Ascending aorta (tissue), 2 donors: Measurements from ENCODE around the gene COQ6. TPM values are rescaled to one million over a fixed set of nuclear protein-coding genes. Genes with fewer than 3 reads are reported as not detected.
A peak's percentile ranks its signal among the peaks of the same experiment; 100 is the strongest.
"Not testable (repeated sequence)": the region's sequence is repeated elsewhere in the genome, so short reads cannot be mapped to it uniquely, and the experiment has no call there.

Experiments
- DNase-seq, 2 donors: peaks; one replicate each; pipeline ENCODE4 v3.0.0-alpha.2; 2019; ENCODE audit warnings: low spot score in 2 of 2
- H3K27ac ChIP-seq, 2 donors: fragments of 200-600 bp; sonication (generic); one replicate each; pipeline ENCODE4 v1.5.1; 2016 to 2017; ENCODE audit warnings: mild to moderate bottlenecking in 1 of 2
- H3K27me3 ChIP-seq: fragments of 200-600 bp; sonication (generic); one replicate; pipeline ENCODE4 v1.5.1; 2017
- H3K36me3 ChIP-seq, 2 donors: fragments of 200-600 bp; sonication (generic); one replicate each; pipeline ENCODE4 v1.5.1; 2016
- H3K4me1 ChIP-seq, 2 donors: fragments of 200-600 bp; sonication (generic); one replicate each; pipeline ENCODE4 v1.5.1; 2016 to 2017; ENCODE audit warnings: mild to moderate bottlenecking in 1 of 2
- H3K4me3 ChIP-seq, 2 donors: fragments of 200-600 bp; sonication (generic); one replicate each; pipeline ENCODE4 v1.5.1; 2016 to 2017; ENCODE audit warnings: mild to moderate bottlenecking in 1 of 2
- H3K9me3 ChIP-seq, 2 donors: fragments of 200-600 bp; sonication (generic); one replicate each; pipeline ENCODE4 v1.5.1; 2016
- intact Hi-C: fragments of 100-400 bp; cut with DNase I; formaldehyde crosslinking; loops from one replicate; pipeline ENCODE4 v1.15.1; 2023
- total RNA-seq: library from RNA; depleted of rRNA; stranded (reverse); fragments of >200 nt; gene quantifications from one replicate; pipeline ENCODE4 v1.1.0, GENCODE V29; 2016
- TF ChIP-seq, protein P1 (sequence below), 3 experiments: fragments of 200-600 bp in 2 of 3; fragments of 450-650 bp in 1 of 3; sonication (generic) in 2 of 3; IDR thresholded peaks; one replicate each; pipeline ENCODE4 v1.5.1; 2016 to 2019; ENCODE audit warnings: antibody characterized with exemption in 3 of 3, mild to moderate bottlenecking in 1 of 3, moderate library complexity in 1 of 3

Gene COQ6
- 6.7 TPM for total RNA-seq

DNA sequence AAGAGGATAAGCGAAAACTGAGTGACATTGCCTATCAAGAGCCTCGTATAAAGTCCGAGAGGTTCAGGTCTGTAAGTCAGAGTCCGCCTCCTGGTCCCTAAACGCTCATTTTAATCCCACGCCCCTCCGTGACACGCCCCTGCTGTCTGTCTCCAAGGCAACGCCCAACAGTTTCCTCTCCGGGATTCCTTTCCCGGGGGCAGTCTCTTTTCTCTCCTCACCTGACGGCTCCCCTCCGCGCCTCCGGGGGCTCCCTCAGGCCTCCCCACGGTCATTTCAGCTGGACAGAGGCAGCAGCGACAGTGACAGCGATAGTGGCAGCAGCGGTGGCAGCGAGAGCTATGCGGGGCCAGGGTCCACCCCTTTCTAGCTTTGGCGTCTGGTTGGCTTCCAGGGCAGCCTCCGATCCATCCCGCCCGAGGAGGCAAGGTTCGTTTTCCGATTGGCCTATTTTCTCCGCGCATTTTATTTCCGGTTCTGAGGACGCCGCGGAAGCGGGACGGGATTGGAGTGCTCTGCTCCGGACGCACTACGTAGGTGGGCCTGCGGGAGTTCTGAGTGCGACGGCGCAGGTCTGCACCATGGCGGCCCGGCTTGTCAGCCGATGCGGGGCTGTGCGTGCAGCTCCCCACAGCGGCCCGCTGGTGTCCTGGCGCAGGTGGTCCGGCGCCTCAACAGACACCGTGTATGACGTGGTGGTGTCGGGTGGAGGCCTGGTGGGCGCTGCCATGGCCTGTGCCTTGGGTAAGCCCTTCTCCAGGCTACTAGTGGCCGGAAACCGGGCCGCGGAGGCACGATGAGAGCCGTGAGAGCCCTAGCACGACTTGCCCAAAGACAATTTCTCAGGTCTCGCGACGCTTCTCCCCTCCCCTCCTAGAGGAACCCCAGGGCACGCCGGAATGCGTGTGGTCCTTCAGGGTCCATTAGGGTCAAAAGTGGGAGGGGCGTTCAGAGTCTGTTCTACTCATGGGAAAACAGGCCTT, at the start of gene COQ6, which contains the start of gene FAM161B:
Gene COQ6, plus strand, starts transcription at position 551 of the 983 bp plus-strand sequence. Its CDS starts 31 bp downstream, at position 582.
Gene FAM161B, minus strand, starts transcription at position 343 of the 983 bp plus-strand sequence. Its CDS starts 68 bp downstream, at position 275.
- intact Hi-C loops, result loop anchor here (1.0 to 5.0 kb wide), 4 partner anchors 69 to 238 kb away; partner anchors contain the start of genes ALDH6A1, BBOF1, ENTPD5 and LIN52
- Histone ChIP-seq H3K27ac (peak within 1 kb of the TSS; percentile 88 to 95), H3K9me3 (no peaks in the 10 kb centered on the region), H3K27me3 (no peaks in the 10 kb centered on the region), H3K4me1 (peaks cover 0 to 12% of the 10 kb centered on the region in 2 donors), H3K36me3 (peaks cover 5 to 16% of the 10 kb centered on the region in 2 donors), H3K4me3 (peak within 1 kb of the TSS; percentile 78 to 85)
- TF ChIP-seq, protein P1, sequence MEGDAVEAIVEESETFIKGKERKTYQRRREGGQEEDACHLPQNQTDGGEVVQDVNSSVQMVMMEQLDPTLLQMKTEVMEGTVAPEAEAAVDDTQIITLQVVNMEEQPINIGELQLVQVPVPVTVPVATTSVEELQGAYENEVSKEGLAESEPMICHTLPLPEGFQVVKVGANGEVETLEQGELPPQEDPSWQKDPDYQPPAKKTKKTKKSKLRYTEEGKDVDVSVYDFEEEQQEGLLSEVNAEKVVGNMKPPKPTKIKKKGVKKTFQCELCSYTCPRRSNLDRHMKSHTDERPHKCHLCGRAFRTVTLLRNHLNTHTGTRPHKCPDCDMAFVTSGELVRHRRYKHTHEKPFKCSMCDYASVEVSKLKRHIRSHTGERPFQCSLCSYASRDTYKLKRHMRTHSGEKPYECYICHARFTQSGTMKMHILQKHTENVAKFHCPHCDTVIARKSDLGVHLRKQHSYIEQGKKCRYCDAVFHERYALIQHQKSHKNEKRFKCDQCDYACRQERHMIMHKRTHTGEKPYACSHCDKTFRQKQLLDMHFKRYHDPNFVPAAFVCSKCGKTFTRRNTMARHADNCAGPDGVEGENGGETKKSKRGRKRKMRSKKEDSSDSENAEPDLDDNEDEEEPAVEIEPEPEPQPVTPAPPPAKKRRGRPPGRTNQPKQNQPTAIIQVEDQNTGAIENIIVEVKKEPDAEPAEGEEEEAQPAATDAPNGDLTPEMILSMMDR (IDR thresholded peaks at IDR 0.05), result peak in 2 of 3 experiments; percentile 7 to 19
- peak; percentile 79 to 97 for DNase-seq

DNA sequence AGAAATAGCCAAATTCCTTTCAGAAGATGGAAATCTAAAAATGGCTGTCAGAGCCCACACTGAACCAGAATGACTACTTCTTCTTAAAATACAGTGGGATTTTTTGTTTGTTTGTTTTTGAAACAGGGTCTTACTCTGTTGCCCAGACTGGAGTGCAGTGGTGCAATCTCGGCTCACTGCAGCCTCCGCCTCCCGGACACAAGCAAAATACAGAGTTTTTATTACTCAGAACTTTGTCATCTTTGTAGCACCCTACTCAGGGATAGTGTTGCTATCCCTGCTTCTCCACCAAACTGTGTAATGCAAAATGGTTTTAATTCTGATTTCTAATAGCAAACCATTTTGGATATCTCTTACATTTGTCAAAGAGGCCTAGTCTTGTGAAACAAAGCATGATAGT, 47.1 kb upstream of the COQ6 start:
- peaks cover 50 to 79% of the 10 kb centered on the region in 2 donors for H3K36me3 ChIP-seq
- TF ChIP-seq, protein P1 (IDR thresholded peaks at IDR 0.05), result no peak
- H3K27me3 ChIP-seq, result no peaks in the 10 kb centered on the region
- H3K9me3 ChIP-seq, result no peaks in the 10 kb centered on the region
- intact Hi-C loops, result no loop called here
- H3K27ac ChIP-seq, result no peak overlapping the region
- no peak for DNase-seq
- H3K4me3 ChIP-seq, result no peak overlapping the region
- no peaks in the 10 kb centered on the region for H3K4me1 ChIP-seq

DNA sequence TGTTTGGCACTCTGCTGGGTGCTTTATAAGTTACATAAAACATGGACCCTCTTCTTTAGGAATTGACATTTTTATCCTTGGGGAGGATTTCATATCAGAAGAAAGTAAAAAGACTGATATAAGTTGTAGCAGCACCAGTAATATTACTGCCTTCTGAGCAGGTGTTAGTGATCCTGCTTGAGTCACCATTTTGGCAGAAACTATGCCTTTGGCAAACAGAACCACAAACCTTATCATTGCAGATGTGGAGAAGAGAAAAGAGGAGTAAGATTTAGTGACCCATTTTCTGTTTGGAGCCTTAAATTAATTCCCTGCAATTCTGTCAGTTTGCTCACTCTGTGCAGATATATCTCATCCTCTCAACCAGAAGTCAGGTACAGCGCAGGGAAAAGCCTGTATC, 40.4 kb upstream of the COQ6 start:
- H3K9me3 ChIP-seq, result no peaks in the 10 kb centered on the region
- H3K36me3 ChIP-seq, result peaks cover 72 to 97% of the 10 kb centered on the region in 2 donors
- DNase-seq, result no peak
- H3K27ac ChIP-seq, result no peak overlapping the region
- intact Hi-C loops, result no loop called here
- TF ChIP-seq, protein P1 (IDR thresholded peaks at IDR 0.05), result no peak
- no peaks in the 10 kb centered on the region for H3K4me1 ChIP-seq
- no peaks in the 10 kb centered on the region for H3K27me3 ChIP-seq
- H3K4me3 ChIP-seq, result no peak overlapping the region

DNA sequence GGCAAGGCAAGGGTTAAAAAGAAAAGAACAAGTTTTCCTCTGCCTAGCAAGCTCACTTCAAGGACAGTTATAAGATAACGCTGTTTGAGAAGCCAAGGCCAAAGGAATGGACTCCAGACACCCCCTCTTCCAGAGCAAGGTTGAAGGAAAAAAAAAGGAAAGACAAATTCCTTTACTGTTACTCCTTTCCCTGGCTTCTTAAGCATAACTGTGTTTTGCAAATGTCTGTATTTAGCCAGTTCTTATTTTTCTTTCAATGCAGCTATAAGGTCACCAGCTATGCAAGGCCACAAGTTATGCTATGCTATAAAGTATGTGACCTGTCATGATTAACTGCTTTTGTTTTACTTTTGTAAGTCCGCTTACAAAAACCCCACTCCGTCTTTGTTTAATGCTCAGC, 36.8 kb upstream of the COQ6 start:
- H3K36me3 ChIP-seq, result peaks cover 45 to 78% of the 10 kb centered on the region in 2 donors
- H3K4me1 ChIP-seq, result no peaks in the 10 kb centered on the region
- DNase-seq, result no peak

DNA sequence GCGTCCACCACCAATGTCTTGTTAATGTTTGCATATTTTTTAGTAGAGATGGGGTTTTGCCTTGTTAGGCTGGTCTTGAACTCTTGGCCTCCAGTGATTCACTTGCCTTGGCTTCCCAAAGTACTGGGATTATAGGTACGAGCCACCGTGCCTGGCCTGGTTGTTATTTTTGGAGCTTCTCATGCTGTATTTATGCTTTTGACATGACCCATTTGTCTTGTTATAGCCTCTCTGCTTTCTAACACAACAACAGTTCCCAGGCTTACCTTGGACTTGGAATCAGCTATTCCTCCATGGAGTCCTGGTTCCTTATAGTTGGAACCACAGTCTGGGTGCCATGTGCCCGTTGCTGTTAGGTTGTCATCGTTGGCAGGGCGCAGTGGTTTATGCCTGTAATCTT, 33.8 kb upstream of the COQ6 start:
- Histone ChIP-seq H3K27ac (no peak overlapping the region), H3K27me3 (no peaks in the 10 kb centered on the region), H3K36me3 (peaks cover 32 to 72% of the 10 kb centered on the region in 2 donors), H3K4me3 (no peak overlapping the region), H3K4me1 (no peaks in the 10 kb centered on the region), H3K9me3 (no peaks in the 10 kb centered on the region)
- intact Hi-C loops, result no loop called here
- TF ChIP-seq, protein P1 (IDR thresholded peaks at IDR 0.05), result no peak
- DNase-seq, result no peak

More for the DNA sequence above, 36.8 kb upstream of the COQ6 start:
- H3K4me3 ChIP-seq, result no peak overlapping the region
- intact Hi-C loops, result no loop called here
- no peaks in the 10 kb centered on the region for H3K9me3 ChIP-seq
- TF ChIP-seq, protein P1 (IDR thresholded peaks at IDR 0.05), result no peak
- no peaks in the 10 kb centered on the region for H3K27me3 ChIP-seq
- H3K27ac ChIP-seq, result no peak overlapping the region

DNA sequence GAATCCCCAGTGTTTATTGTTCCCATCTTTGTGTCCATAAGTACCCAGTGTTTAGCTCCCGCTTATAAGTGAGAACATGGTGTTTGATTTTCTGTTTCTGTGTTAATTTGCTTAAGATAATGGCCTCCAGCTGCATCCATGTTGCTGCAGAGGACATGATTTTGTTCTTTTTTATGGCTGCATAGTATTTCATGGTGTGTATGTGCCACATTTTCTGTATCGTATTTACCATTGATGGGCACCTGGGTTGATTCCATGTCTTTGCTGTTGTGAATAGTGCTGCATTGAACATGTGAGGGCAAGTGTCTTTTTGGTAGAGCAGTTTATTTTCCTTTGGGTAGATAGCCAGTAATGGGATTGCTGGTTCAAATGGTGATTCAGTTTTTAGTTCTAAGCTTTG, 30.6 kb upstream of the COQ6 start:
- DNase-seq, H3K9me3 ChIP-seq, H3K4me1 ChIP-seq, H3K4me3 ChIP-seq, intact Hi-C loops, H3K27ac ChIP-seq, H3K27me3 ChIP-seq: not testable (repeated sequence)
- peaks cover 43 to 72% of the 10 kb centered on the region in 2 donors for H3K36me3 ChIP-seq
